HS-5 (cell line): ENCODE measurements around the gene NDUFS4.
"Not testable (repeated sequence)": the region's sequence is repeated elsewhere in the genome, so short reads cannot be mapped to it uniquely, and the experiment has no call there.

Experiments used
- DNase-seq: peaks from one replicate; pipeline ENCODE4 v3.0.0-alpha.2; 2012; ENCODE audit warnings: low read depth

Gene NDUFS4

GRCh38 chr5:53575831-53576230 lies 15.4 kb downstream of the NDUFS4 start:
- no peak for DNase-seq

- DNase-seq: no peak
Observed at GRCh38 chr5:53576674-53577073, 16.2 kb downstream of the NDUFS4 start.

- no peak for DNase-seq
Observed at GRCh38 chr5:53578854-53579253, 18.4 kb downstream of the NDUFS4 start.

GRCh38 chr5:53580547-53580946 lies 20.1 kb downstream of the NDUFS4 start:
- DNase-seq: no peak

GRCh38 chr5:53582225-53582624 lies 21.8 kb downstream of the NDUFS4 start:
- DNase-seq: no peak

GRCh38 chr5:53590759-53591158 lies 30.3 kb downstream of the NDUFS4 start:
- no peak for DNase-seq

- DNase-seq: no peak
Observed at GRCh38 chr5:53594419-53594818, 34.0 kb downstream of the NDUFS4 start.

- DNase-seq: no peak
Observed at GRCh38 chr5:53597894-53598293, 37.5 kb downstream of the NDUFS4 start.

GRCh38 chr5:53601570-53601969 lies 41.1 kb downstream of the NDUFS4 start:
- DNase-seq: peak; percentile 14

- DNase-seq: no peak
Observed at GRCh38 chr5:53603009-53603687, 42.7 kb downstream of the NDUFS4 start.

- DNase-seq: no peak
Observed at GRCh38 chr5:53604309-53604708, 43.9 kb downstream of the NDUFS4 start.

GRCh38 chr5:53607886-53608285 lies 47.4 kb downstream of the NDUFS4 start:
- DNase-seq: no peak

- DNase-seq: not testable (repeated sequence)
Observed at GRCh38 chr5:53608897-53609296, 48.5 kb downstream of the NDUFS4 start.

GRCh38 chr5:53613061-53613460 lies 52.6 kb downstream of the NDUFS4 start:
- DNase-seq: no peak

- no peak for DNase-seq
Observed at GRCh38 chr5:53613536-53613935, 53.1 kb downstream of the NDUFS4 start.

GRCh38 chr5:53614376-53614885 lies 54.0 kb downstream of the NDUFS4 start:
- no peak for DNase-seq

- DNase-seq: no peak
Observed at GRCh38 chr5:53616939-53617549, 56.6 kb downstream of the NDUFS4 start.

GRCh38 chr5:53631251-53631650 lies 70.8 kb downstream of the NDUFS4 start:
- DNase-seq: no peak

GRCh38 chr5:53642061-53642460 lies 81.6 kb downstream of the NDUFS4 start:
- DNase-seq: peak; percentile 1

GRCh38 chr5:53643445-53643844 lies 83.0 kb downstream of the NDUFS4 start:
- no peak for DNase-seq

GRCh38 chr5:53645078-53645477 lies 84.6 kb downstream of the NDUFS4 start:
- no peak for DNase-seq

- DNase-seq: no peak
Observed at GRCh38 chr5:53649352-53649751, 88.9 kb downstream of the NDUFS4 start.

- DNase-seq: not testable (repeated sequence)
Observed at GRCh38 chr5:53660573-53660972, 100.1 kb downstream of the NDUFS4 start.

- not testable (repeated sequence) for DNase-seq
Observed at GRCh38 chr5:53665313-53665712, 104.9 kb downstream of the NDUFS4 start.
